Ishikawa (cell line): ENCODE results near the gene OR6A2.

Experiments used
- CEBPB ChIP-seq: IDR thresholded peaks from 2 replicates; pipeline ENCODE4 v1.6.1; 2012
- CREB1 ChIP-seq: IDR thresholded peaks from 2 replicates; pipeline ENCODE4 v1.6.1; 2012; ENCODE audit warnings: low read depth
- EGR1 ChIP-seq: IDR thresholded peaks from 2 replicates; pipeline ENCODE4 v1.6.1; 2012
- EP300 ChIP-seq: IDR thresholded peaks from 2 replicates; pipeline ENCODE4 v1.6.1; 2012; ENCODE audit warnings: borderline replicate concordance
- FOXM1 ChIP-seq: IDR thresholded peaks from 2 replicates; pipeline ENCODE4 v1.6.1; 2012; ENCODE audit warnings: low read depth, borderline replicate concordance
- NFIC ChIP-seq: IDR thresholded peaks from 2 replicates; pipeline ENCODE4 v1.6.1; 2012
- RAD21 ChIP-seq: IDR thresholded peaks from 2 replicates; pipeline ENCODE4 v1.6.1; 2012; ENCODE audit warnings: low read depth
- TAF1 ChIP-seq: IDR thresholded peaks from 2 replicates; pipeline ENCODE4 v1.6.1; 2012; ENCODE audit warnings: low read depth, mild to moderate bottlenecking
- TCF12 ChIP-seq: IDR thresholded peaks from 2 replicates; pipeline ENCODE4 v1.6.1; 2012; ENCODE audit warnings: low read depth
- TEAD4 ChIP-seq: IDR thresholded peaks from 2 replicates; pipeline ENCODE4 v1.6.1; 2012
- YY1 ChIP-seq: IDR thresholded peaks from 2 replicates; pipeline ENCODE4 v1.6.1; 2012; ENCODE audit warnings: low read depth
- ZBTB7A ChIP-seq: IDR thresholded peaks from 2 replicates; pipeline ENCODE4 v1.6.1; 2012; ENCODE audit warnings: low read depth
- TF ChIP-seq, protein P1 (sequence below): IDR thresholded peaks from 2 replicates; pipeline ENCODE4 v1.6.1; 2012
- TF ChIP-seq, protein P2 (sequence below): IDR thresholded peaks from 2 replicates; pipeline ENCODE4 v1.6.1; 2012
- TF ChIP-seq, protein P3 (sequence below): IDR thresholded peaks from 2 replicates; pipeline ENCODE4 v1.6.1; 2012; ENCODE audit warnings: low read depth, mild to moderate bottlenecking

The OR6A2 gene

DNA sequence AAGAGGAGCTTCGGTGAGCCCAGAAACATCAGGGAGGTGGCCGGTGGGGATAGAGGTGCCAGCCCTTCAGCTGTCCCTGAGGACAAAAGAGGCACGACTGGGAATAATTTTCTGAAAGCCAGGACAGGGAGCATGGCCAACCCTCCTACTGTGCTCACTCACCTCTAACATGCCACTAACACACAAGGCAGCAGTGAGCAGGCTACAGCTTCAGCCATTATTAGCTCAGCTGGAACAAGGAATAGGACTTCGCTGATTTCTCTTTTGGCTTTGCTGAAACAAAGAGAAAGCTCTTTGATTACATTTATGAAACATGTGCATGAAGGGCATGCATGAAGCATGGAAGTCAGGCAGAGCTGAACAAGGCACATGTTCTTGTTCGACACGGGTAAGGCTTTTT lies 33.9 kb upstream of the OR6A2 start:
- TF ChIP-seq TCF12 (no peak), CEBPB (no peak), RAD21 (no peak), TAF1 (no peak), EGR1 (no peak), YY1 (no peak), NFIC (no peak), CREB1 (no peak), FOXM1 (no peak)
- TF ChIP-seq, protein P1, sequence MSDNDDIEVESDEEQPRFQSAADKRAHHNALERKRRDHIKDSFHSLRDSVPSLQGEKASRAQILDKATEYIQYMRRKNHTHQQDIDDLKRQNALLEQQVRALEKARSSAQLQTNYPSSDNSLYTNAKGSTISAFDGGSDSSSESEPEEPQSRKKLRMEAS, result no peak
- TF ChIP-seq, protein P2, sequence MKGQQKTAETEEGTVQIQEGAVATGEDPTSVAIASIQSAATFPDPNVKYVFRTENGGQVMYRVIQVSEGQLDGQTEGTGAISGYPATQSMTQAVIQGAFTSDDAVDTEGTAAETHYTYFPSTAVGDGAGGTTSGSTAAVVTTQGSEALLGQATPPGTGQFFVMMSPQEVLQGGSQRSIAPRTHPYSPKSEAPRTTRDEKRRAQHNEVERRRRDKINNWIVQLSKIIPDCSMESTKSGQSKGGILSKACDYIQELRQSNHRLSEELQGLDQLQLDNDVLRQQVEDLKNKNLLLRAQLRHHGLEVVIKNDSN, result no peak

DNA sequence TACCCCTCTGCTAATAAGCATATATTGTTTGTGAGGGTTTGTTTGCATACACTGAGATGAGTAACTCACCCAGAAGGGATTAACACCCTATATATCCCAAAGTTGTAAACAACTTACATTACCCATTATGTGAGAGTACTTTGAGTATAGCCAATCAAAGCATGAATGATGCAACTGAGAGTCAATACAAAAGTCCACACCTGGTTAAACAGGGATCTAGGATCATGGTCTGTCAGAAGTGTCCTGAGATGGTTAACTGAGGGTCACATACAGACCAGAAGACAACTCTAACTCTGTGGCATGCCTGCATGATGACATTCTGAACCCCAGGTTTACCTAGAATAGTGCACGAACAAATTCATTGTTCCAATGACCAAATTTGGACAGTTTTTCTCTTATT lies 28.6 kb upstream of the OR6A2 start:
- TF ChIP-seq CEBPB (no peak), TAF1 (no peak), RAD21 (no peak), TEAD4 (no peak), EGR1 (no peak), NFIC (no peak), YY1 (no peak), FOXM1 (no peak)
- TF ChIP-seq, protein P2, result no peak
- TF ChIP-seq, protein P1, result no peak
- TF ChIP-seq, protein P3, sequence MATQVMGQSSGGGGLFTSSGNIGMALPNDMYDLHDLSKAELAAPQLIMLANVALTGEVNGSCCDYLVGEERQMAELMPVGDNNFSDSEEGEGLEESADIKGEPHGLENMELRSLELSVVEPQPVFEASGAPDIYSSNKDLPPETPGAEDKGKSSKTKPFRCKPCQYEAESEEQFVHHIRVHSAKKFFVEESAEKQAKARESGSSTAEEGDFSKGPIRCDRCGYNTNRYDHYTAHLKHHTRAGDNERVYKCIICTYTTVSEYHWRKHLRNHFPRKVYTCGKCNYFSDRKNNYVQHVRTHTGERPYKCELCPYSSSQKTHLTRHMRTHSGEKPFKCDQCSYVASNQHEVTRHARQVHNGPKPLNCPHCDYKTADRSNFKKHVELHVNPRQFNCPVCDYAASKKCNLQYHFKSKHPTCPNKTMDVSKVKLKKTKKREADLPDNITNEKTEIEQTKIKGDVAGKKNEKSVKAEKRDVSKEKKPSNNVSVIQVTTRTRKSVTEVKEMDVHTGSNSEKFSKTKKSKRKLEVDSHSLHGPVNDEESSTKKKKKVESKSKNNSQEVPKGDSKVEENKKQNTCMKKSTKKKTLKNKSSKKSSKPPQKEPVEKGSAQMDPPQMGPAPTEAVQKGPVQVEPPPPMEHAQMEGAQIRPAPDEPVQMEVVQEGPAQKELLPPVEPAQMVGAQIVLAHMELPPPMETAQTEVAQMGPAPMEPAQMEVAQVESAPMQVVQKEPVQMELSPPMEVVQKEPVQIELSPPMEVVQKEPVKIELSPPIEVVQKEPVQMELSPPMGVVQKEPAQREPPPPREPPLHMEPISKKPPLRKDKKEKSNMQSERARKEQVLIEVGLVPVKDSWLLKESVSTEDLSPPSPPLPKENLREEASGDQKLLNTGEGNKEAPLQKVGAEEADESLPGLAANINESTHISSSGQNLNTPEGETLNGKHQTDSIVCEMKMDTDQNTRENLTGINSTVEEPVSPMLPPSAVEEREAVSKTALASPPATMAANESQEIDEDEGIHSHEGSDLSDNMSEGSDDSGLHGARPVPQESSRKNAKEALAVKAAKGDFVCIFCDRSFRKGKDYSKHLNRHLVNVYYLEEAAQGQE, result no peak

DNA sequence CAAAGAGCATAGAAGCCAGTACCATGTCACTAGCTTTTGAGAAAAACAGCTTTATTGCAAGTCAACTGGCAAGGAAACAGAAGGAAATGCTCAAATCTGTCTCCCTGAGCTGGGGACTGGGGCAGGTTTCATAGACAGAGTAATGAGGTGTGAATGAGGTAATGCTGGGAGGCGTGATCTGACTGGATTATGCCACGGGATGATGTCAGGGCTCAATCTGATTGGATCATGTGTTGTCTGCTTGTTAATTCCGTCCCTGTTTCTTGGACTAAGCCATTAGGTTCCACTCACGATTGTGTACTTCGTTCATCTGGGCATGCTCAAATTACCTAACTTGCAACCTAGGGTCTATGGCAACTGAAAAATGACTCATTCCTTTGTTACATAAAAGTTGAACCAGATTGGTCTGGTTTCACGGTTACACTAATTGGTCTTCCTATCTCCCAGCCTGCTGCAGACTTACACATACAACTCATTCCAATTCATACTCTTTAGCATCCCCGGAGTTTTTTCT lies 25.8 kb upstream of the OR6A2 start:
- no peak for TF ChIP-seq TEAD4
- TF ChIP-seq EGR1, result no peak
- TF ChIP-seq YY1, result no peak
- TF ChIP-seq EP300, result no peak
- TF ChIP-seq NFIC, result no peak
- no peak for TF ChIP-seq TAF1
- TF ChIP-seq CEBPB, result no peak
- no peak for TF ChIP-seq CREB1
- TF ChIP-seq, protein P1, result no peak
- no peak for TF ChIP-seq ZBTB7A
- no peak for TF ChIP-seq FOXM1
- TF ChIP-seq, protein P2, result no peak
- TF ChIP-seq, protein P3, result no peak
- TF ChIP-seq RAD21, result no peak
- no peak for TF ChIP-seq TCF12

DNA sequence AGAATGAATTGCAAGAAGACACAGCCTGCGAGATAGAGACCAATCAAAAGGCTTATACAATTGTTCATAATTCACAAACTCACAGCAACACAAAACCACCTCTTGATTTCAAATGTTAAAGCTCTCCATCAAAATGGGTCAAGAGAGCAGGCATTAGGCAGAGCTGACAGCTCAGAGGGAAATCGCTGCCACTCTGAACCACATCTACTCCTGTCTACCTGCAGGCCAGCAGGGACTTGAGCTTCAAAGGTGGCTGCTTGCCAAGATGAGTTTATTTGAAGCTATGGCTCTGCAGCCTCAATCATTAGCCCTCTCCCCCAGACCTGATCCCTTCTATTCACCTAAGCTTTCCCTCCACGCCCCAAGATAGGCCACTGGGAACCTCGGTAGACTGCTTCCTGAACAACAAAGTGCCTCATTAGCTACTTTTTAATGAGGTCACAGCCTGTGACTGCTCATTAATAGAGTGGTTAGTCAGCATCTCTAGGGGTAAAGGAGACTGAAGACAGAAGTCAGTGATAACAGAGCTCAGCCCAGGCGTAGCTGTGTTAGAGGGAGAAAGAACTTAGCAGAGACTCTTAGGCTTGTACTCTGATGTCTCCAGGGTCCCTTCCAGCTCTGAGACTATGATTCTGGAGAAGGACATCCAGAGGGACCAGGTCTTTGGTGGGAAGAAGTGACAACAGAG lies 24.8 kb upstream of the OR6A2 start:
- TF ChIP-seq, protein P1, result no peak
- TF ChIP-seq TAF1 (no peak), EP300 (no peak), CEBPB (no peak), NFIC (no peak), FOXM1 (no peak), YY1 (no peak), EGR1 (no peak), ZBTB7A (no peak), TEAD4 (no peak), RAD21 (no peak), TCF12 (no peak), CREB1 (no peak)
- TF ChIP-seq, protein P3, result no peak
- TF ChIP-seq, protein P2, result no peak
